GM23248 (cell line): ENCODE data around the gene TUBB.

Source experiments
- EZH2 ChIP-seq: fragments of 200-600 bp; sonication (generic); IDR thresholded peaks from 2 replicates; pipeline ENCODE4 v1.6.1; 2018; ENCODE audit warnings: antibody characterized with exemption, mild to moderate bottlenecking; ENCODE audit not compliant: insufficient read depth, poor library complexity, severe bottlenecking
- EZH2phosphoT487 ChIP-seq: fragments of 200-600 bp; sonication (generic); IDR thresholded peaks from 2 replicates; pipeline ENCODE4 v1.6.1; 2018; ENCODE audit warnings: antibody characterized with exemption, moderate library complexity, mild to moderate bottlenecking, low read depth; ENCODE audit not compliant: insufficient read depth

DNA sequence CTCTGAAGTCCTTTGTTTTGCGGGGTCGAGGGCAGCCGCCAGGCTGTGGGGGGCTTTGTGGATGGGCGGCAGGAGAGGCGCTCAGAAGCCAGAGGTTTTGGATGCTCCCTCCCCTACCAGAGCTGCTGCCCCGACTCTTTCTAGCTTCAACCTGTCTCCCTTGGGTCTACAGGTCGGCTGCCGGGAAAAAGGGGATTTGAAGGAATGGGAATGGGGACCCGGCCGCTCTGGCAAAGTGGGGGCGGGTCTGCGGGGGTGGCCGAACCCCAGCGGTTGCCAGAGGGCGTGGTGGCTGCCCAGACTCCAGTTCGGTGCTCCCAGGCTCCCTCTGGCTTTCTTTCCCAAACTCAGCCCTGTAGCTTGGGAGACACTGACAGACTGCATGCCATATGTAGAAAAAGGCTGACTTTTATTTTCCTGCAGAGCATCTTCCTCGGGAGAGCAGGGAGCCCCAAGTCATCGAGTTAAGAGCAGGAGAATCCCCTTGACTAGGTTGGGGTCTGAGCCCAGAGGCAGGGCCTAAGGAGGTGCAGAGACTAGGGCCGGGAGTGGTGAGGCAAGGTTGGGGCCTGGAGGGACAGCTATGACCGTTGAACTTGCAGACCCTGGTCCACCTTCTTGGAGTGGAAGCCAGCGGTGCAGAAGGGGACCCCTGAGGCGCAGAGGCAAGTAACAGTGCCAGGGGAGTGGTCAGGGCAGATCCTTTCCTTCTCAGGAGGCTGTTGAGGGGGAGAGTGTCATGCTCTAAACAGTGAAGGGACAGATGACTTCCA is 32.3 kb upstream of the TUBB start:
- TF ChIP-seq EZH2phosphoT487 (no peak), EZH2 (no peak)
